HG03442 (cell line): Measurements from ENCODE around the gene TMEM222.

ENCODE experiments used
- ATAC-seq: cut with Tn5 transposase; IDR thresholded peaks from one replicate; pipeline ENCODE4 v1.9.1; 2021; ENCODE audit warnings: mild to moderate bottlenecking, moderate library complexity; ENCODE audit not compliant: unreplicated experiment

The TMEM222 gene

DNA sequence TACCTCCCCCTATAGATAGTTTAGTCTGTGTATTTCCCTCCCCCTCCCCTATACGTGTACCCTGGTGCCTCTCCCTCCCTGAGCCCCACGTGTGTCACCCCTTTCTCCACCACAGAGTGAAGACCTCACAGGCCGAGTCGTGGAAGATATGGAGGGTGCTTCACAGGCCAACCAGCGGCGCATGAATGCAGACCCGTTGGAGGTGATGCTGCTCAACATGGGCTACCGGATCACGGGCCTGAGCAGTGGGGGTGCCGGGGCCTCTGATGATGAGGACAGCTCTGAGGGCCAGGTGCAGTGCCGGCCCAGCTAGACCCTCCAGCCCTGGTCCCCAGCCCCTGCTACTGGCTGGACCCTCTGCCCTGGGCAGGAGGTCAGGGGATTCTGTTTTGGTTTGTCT, 15.9 kb upstream of the TMEM222 start:
- no peak for ATAC-seq

DNA sequence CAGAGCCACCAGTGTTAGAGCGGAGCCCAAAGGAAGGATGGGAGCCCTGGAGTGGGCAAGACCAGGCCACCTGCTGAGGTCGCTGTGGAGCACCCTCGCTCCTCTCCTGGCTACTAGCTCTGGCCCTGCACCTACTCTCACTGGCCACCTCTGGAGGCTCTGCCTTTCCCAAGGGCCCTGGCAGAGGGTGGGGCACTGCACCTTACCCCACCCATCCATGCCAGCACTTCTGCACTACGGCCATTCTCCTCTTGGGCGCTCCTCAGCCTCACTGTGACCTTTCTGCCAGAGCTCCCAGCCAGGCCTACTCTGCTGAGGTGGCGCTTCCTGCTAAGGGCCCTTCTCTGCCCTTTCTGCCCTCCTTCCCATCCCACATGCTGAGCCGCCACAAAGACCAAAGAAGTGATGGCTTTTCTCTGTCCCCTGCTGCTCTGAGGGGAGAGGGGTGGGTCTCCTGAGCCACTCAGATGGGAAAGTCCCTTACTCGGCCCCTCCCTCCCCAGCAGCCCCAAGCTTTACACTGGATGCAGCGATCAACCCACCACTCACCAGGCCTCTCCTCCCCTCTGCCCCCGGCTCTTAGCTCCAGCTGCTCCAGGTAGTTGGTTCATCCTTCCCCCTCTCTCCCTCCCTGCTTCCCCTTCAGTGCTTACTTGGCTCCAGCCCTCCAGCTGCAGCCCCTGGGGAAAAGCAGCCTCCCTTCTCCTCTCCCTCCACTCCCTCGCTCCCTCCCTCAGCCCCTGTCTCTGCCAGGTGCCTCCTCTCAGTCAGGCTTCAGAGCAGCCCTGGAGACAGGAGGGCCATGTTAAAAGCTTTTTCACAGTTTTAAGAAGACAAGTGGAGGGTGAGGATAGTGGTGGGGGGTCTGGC, 14.8 kb upstream of the TMEM222 start:
- no peak for ATAC-seq

DNA sequence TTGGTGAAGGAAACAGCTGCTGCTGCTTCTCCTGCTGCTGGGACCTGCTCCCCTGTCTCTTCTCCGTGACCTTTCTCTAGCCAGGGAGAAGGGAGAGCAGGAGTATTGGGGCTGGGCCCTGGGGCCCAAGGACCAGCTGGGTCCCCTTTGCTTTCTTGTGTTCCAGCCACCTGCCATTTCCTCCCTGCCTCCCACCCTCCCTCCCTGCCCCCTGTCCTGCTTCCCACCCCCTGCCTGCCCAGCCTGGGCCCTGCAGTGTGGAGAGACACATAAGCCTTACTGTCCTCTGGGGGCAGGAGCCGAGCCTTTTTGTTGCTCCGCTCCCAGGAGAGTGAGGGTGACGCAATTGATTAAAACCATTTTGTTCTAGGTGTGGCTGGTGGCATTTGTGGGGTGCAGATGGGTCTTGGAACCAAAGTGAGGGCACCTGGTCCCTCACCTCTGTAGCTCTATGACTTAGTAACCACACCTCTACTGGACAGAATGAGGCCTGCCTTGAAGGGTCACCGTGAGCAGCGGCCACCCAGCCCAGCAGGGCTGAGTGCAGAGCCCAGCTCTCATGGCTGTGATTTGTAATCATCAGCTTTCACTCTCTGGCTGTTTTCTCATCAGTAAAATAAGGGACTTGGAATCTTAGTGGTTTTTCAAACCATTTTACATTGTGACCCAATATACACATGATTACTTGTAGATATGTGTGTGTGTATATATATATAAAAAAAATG, 13.9 kb upstream of the TMEM222 start:
- no peak for ATAC-seq

DNA sequence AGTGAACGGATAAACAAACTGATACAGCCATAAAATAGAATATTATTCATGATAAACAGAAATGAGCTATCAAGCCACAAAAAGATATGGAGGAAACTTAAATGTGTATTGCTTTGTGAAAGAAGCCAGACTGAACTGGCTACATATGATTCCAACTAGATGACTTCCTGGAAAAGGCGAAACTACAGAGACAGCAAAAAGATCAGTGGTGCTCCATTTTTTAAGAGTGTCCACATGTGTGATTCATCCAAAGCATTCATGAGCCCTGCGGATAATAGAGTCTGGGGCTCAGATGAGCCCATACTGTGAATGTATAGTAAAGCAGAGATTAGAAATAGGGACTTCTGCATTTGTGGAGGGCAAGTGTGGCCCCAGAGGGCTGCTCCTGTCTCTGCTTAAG, 7.8 kb upstream of the TMEM222 start:
- ATAC-seq, result no peak

DNA sequence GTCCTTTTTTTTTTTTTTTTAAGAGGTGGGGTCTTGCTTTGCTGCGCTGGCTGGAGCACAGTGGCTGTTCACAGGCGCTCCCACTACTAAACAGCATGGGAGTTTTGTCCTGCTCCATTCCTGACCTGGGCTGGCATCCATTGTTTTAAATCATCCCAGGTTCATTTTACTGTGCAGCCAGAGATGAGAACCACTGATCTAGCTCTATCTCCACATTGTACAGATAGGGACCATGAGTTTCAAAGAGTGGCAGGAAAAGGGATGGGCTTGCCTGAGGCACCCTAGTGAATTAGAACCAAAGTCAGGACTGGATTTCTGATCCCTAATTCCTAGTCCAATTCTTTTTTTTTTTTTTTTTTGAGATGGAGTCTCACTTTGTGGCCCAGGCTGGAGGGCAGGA, 7.2 kb upstream of the TMEM222 start:
- ATAC-seq, result no peak

DNA sequence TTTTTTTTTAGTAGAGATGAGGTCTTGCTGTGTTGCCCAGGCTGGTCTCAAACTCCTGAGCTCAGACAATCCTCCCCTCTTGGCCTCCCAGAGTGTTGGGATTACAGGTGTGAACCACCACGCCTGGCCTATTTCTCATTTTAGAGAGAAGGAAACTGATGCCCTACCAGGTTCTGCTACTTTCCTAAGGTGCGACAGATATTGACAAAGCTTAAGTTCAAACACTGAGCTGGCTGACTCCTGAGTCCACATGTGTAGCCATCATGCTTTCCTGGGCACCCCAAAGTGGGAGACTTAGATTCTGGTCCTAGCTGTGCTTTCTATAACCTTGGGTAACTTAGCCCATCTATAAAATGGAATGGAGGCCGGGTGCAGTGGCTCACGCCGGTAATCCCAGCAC, 5.1 kb upstream of the TMEM222 start:
- ATAC-seq, result no peak

DNA sequence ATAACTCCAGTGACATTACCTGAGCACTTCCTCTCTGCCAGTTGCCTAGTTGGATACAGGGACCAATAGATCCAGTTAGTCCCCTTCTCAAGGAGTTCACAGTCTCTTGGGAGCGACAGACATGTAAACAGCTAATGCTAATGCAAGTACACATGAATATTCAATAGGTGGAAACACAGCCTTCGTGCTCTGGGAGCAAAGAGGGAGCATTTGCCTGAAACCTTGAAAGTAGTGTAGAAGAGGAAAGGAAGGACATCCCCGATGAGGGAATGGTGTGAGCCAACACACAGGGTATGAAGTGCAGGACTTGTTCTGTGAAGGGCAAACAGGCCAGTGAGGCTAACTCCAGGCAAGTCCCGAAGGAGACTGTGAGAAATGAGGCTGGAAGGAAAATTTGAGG, 3.8 kb upstream of the TMEM222 start:
- no peak for ATAC-seq

DNA sequence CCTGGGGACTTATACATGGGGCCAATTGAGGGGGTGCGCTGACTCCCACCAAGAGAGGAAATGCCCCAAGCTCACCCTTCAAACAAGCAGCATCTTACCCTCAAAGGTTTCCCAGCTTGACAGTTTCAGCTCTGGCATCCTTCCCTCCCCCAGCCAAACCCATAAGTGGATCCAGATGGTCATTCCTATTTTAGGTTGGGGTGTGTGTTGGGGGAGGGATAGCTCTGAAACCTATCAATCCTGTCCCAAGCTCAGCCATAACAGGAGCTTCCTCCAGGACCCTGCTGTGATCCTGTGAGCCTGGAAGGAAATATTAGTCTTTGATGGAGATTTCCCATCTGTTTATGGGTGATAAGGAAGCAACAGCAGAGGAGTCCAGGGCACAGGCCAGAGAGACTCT, 3.4 kb upstream of the TMEM222 start:
- ATAC-seq, result no peak

DNA sequence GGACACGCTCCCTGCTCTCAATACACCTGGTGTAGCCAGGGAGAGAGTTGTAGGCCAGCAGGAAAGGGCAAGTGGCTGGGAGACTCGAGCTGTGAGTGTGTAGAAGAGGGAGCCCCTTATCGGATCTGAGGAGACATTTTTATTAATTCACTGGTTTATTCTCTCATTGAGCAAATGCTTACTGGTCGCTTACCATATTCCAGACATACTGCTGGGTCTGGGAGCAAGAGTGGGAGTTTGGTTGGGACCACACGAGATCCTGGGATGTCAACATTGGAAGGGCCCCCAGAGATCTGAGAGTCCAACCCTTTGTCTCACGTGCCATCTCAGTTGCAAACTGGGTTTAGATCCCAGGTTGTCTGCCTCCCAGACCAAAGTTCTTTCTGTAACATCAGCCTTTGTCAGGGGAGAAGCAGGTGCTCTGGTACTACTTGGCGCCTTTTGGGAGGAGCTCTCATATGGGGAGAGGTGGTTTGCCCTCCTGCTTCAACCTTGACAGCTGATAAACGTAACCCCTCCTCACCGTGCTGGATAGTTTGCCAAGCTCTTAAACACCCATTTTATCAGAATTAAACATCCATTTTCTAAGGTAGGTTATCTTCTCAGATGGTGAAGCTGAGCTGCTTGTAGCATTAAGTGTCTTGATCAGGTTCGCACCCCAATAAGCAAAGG, 742 bp downstream of the TMEM222 start:
- ATAC-seq, result no peak

DNA sequence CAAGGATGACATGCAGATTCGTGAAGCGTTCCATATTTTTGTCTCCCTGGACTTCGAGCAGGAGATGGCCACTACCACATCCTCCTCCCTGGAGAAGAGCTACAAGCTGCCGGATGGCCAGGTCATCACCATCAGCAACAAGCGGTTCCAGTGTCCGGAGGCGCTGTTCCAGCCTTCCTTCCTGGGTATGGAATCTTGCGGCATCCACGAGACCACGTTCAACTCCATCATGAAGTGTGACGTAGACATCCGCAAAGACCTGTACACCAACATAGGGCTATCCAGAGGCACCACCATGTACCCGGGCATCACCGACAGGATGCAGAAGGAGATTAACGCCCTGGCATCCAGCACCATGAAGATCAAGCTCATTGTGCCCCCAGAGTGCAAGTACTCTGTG, 3.3 kb downstream of the TMEM222 start:
- ATAC-seq, result no peak

DNA sequence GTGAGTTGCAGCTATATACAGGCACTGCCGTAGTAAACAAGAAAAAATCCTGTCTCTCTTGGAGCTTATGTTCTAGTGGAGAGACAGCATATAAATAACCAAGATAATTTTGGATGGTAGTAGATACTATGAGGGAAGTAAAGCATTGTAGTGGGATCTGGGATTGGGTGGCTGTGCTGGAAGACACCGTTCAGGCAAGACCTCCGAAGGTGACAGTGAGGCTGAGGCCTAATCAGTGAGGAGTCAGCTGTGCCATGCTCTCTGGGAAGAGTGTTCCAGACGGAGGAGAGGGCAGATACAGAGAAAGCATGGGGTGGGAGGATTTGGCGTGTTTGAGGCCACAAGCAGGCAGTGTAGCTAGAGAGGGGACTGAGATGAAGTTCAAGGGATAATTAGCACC, 6.0 kb downstream of the TMEM222 start:
- ATAC-seq, result no peak

DNA sequence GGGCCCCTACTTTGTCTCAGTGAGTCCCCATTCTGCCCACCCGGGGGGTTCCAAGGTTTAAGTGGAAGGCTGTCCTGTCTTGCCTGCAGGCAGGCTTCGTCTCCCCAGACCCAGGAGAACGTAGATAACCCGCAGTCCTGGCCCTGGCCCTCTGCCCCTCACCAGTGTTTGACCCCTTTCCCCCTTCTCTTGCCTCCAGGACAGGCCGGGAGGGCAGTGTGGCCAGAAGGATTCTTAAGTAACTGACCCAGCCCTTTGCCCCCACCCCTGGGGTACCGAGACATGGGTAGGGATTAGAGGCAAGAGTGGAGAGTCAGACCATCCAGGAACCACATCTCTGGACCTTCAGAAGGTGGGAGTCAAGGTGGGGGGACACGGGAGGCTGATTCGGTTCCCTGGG, 8.8 kb downstream of the TMEM222 start:
- no peak for ATAC-seq

DNA sequence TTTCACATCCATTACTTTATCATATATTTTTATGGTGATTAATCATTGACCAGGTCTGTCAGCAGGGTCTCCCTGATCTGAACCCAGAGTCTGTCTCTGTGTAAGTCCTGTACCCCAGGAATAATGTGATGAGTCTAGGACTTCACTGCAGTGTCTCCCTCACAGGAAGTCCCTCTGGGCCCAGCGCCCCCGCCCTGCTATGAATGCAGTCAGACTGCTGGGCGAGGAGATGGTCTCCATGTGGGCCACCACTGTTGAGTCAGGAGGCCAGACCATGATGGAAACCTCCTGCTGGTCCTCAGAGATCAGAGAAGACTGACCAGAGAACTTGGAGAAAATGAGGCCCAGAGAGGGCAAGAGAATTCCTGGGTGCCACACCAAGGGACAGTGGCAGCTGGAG, 9.5 kb downstream of the TMEM222 start:
- ATAC-seq, result no peak

DNA sequence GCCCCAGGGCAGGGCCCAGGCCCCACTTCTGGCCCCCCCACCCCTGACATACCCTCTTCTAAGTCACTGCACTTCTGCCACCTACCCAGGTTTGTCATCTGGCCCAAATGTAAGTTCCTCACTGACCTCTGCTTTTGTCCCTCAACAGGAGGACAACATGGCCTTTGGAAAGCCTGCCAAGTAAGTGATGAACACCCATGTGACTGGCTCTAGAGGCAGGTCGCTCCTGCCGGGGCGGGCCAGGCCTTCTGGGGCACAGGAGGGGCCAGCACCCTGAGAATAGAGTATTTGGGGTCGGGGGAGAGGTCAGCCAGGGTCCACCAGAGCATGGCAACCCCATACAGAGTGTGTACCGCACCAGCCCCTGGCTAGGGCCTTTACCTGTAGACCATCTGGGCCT, 10.0 kb downstream of the TMEM222 start:
- no peak for ATAC-seq

DNA sequence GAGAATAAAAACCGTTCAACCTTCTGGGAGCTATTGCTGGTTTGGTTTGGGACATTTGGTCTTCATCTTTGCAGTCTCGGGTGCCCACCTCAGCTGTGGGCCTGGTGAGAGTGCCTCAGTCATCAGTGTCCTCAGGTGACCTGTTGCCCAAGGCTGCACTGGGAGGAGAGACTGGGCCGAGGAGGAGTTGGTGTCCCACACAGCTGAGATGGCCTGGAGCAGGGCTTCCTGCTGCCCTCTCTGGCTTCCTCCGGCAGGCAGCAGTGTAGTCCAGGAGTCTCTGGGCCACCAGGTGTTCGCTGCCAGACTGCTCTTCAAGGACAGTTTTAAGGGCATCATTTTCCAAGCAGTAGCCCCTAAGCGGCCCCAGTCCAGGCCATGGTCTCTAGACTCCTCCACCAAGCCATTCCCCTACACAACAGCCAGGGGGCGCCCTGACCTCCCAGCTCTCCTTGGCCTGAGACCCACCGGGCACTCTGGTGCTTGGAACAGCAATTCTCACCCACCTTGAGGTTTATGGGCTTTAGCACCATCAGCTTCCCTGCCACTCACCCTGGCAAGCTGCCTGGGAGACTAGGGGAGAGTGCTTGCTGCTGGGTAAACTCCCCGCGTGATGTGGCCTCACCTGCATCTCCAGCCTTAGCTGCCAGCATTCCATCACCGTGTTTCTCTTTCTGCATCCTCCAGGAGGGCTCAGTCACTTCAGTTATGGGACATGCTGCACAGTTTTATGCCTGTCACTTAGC, 10.7 kb downstream of the TMEM222 start:
- ATAC-seq, result no peak

DNA sequence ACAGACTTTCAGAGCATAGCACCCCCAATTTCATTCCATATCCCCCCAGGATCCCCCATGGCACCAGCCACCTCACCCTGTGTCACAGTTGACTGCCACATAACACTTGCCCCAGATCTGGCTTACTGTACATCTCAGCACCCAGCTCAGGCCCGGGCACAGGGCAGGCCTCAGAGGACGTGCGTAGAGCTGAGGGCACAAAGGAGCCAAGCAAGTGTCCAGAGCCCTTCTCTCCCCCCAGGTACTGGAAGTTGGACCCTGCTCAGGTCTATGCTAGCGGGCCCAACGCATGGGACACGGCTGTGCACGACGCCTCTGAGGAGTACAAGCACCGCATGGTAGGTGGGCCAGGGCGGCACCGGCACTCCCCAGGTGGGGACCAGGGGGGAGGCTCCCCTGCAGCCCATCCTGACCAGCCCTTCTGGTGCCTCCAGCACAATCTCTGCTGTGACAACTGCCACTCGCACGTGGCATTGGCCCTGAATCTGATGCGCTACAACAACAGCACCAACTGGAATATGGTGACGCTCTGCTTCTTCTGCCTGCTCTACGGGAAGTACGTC, 11.8 kb downstream of the TMEM222 start:
- ATAC-seq, result no peak

DNA sequence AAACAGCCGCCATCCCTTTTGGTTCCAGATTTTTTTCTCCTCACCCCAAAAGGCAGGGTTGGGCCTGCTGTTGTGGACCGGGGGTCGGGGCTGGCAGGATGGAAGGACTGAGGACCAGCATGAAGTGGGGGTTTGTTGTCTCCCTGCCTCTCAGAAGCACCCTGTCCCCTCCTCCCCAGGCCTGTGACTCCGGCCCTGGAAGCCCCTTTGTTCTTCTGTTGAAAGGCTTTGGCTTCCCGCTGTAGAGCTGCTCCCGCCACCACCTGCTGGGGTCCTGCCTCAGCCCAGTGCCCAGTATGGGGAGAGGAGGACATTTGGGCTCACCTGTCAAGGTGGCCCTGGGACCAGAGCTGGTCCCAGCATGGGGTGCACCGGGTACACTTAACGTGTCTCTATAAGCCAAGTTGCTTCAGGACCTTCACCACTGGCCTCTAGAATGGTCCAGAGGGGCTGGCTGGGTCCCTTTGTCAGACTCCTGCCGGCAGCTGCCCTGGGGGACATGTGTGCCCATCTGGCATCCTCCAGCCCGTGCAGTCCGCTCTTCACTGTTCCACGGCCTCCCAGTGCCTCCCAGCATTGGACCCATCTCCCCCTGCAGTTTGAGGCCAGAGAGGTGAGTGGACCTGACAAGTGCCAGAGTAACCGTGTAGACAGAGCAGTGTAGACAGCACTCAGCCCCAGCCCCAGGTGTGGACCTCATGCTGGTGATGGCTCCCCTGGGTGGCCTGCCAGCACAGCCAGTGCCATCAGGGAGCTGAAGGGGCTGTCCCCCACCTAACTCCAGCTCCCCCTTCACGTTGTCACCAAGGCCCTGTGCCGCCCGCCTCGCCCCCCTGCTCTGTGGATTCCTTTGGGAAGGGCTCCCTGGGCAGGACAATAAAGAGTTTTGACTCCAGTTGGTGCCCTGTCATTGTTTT, 13.8 kb downstream of the TMEM222 start:
- no peak for ATAC-seq

DNA sequence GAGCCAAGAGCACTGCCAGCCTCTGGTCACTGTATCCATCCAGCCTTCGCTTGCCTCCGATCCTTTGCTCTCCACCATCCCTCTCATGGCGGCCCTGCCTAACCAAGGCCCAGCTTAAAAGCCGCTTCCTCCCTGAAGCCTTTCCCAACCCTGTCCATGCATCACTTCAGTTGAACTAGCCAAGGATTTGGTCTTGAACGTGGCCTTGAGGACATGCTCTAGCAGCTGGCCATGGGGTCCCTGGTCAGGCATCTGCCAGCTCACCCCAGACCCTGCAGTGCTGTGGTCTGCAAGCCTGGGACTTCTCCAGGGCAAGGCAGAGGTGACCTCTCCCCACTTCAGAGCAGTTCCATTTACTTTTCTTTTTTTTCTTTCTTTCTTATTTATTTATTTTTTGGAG, 14.8 kb downstream of the TMEM222 start:
- no peak for ATAC-seq

DNA sequence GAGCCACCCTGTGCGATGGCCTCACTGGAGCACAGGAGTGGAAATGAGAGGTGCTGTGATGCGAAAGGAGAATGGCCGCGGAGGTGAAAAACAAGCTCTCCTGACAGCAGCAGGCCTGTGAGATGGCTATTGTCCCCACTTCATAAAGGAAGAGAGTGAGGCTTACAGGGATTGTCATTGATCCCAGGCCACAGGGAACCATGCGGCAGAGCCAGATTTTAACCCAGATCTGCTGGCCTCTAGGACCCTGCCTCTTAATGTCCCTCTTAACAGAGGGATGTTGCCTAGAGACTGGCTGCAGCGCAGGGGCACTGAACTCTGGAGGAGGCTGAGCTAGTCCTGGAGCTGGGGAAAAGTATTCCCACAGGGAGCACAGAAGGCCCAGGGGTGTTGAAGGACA, 16.8 kb downstream of the TMEM222 start:
- ATAC-seq, result no peak

DNA sequence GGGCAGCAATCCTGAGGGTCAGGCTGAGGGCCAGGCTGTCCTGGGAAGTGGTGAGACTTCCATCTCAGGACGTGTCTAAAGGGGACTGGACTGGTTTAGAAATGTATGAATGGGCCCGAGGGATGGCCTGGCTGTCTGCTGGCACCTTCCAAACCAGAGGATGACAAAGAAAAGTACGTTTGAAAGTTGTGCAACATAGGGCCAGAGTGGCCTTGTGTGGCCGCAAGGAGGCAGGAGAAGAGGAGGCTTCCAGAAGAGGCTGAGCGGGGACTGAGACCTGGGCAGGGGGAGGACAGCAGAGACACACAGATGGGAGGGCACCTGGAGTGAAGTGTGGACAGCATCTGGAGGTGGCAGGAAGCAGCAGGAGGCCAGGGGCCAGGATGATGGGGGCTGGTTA, 17.2 kb downstream of the TMEM222 start:
- no peak for ATAC-seq
